GM06990 (cell line): ENCODE data around the gene ANXA11.

ENCODE experiments used
- DNase-seq: peaks from one replicate; pipeline ENCODE4 v3.0.0-alpha.2; 2011; ENCODE audit not compliant: insufficient read length; ENCODE audit errors: extremely low read depth
- H3K27me3 ChIP-seq: replicated peaks from 2 replicates; pipeline ENCODE4 v1.6.0; 2011; ENCODE audit warnings: low read length; ENCODE audit not compliant: control insufficient read depth, insufficient read depth
- H3K36me3 ChIP-seq: 2 replicates; pipeline ENCODE4 v1.5.1; 2011; ENCODE audit warnings: low read length; ENCODE audit not compliant: control insufficient read depth, insufficient read depth
- H3K4me3 ChIP-seq: replicated peaks from 2 replicates; pipeline ENCODE4 v1.5.1; 2011; ENCODE audit warnings: low read depth, mild to moderate bottlenecking, control low read depth, low read length
- TF ChIP-seq, protein P1 (sequence below): IDR thresholded peaks from 2 replicates; pipeline ENCODE4 v1.5.1; 2011; ENCODE audit warnings: low read length, control low read depth, mild to moderate bottlenecking, inconsistent platforms; ENCODE audit not compliant: insufficient read depth, poor library complexity, severe bottlenecking

ANXA11 gene

GRCh38 chr10:80157561-80157960 is 47.8 kb downstream of the ANXA11 start:
- H3K36me3 ChIP-seq = peaks cover 34% of the 10 kb centered on the region
- no peaks in the 10 kb centered on the region for H3K27me3 ChIP-seq
- no peak overlapping the region for H3K4me3 ChIP-seq
- TF ChIP-seq, protein P1, sequence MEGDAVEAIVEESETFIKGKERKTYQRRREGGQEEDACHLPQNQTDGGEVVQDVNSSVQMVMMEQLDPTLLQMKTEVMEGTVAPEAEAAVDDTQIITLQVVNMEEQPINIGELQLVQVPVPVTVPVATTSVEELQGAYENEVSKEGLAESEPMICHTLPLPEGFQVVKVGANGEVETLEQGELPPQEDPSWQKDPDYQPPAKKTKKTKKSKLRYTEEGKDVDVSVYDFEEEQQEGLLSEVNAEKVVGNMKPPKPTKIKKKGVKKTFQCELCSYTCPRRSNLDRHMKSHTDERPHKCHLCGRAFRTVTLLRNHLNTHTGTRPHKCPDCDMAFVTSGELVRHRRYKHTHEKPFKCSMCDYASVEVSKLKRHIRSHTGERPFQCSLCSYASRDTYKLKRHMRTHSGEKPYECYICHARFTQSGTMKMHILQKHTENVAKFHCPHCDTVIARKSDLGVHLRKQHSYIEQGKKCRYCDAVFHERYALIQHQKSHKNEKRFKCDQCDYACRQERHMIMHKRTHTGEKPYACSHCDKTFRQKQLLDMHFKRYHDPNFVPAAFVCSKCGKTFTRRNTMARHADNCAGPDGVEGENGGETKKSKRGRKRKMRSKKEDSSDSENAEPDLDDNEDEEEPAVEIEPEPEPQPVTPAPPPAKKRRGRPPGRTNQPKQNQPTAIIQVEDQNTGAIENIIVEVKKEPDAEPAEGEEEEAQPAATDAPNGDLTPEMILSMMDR = no peak
- no peak for DNase-seq

- no peaks in the 10 kb centered on the region for H3K27me3 ChIP-seq
- H3K4me3 ChIP-seq = no peak overlapping the region
- TF ChIP-seq, protein P1 = no peak
- DNase-seq = no peak
- H3K36me3 ChIP-seq = peaks cover 30% of the 10 kb centered on the region
These were observed 49.1 kb downstream of the ANXA11 start for GRCh38 chr10:80156216-80156615.

DNA sequence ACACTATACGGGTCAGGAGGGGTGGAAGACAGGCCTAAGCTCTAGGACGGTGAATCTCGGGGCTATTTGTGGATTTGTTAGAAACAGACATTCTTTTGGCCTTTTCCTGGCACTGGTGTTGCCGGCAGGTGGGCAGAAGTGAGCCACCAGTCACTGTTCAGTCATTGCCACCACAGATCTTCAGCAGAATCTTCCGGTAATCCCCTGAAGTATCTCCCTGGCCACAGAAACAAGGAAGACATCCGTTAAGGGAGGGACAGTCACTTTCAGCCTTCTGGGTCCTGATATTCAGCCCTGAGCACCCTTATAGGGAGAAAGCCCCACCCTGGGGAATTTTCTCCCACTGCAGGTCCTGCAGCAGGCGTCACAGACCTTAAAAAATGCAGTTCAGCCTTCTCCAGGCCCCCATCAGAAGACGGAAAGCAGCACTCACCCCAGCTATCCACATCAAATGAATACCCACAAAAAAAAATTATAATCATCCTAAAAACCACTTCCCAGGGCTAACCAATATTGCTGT is 49.6 kb downstream of the ANXA11 start:
- peaks cover 29% of the 10 kb centered on the region for H3K36me3 ChIP-seq
- no peak for DNase-seq
- TF ChIP-seq, protein P1 = no peak
- H3K4me3 ChIP-seq = no peak overlapping the region
- H3K27me3 ChIP-seq = no peaks in the 10 kb centered on the region

DNA sequence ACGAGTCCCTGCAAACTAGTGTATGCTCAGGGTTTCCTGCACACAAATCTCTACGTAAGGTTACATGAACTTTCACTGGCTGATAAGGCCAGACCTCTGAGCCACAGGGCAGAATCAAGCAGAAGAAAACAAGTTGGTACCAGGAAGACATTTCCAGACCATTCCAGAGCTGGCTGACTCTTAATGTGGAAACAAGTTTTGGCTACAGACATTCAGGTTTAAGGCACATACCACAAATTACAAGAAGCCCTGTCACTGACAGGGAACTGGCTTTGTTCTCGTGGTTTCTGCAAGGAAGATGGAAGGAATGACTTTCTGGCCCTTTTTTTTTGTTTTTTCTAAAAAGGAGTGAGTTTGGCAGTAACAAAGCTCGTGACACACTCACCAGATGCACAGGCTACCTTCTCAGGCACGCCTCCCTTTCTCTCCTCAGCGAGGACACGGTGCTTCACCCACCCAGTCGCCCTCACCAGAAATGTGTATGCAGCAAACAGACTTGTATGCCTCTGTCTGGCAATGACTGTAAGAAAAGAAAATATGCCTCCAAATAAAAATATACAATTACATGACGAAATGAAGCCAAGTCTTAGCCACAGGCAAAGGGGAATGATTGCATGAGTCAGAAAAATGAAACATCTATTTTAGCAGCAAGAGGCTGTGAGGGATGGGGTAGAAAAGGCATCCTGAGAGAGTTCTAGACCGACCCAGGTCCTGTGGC is 50.2 kb downstream of the ANXA11 start:
- no peak for DNase-seq
- Histone ChIP-seq H3K36me3 (peaks cover 29% of the 10 kb centered on the region), H3K27me3 (no peaks in the 10 kb centered on the region), H3K4me3 (no peak overlapping the region)
- TF ChIP-seq, protein P1 = no peak

DNA sequence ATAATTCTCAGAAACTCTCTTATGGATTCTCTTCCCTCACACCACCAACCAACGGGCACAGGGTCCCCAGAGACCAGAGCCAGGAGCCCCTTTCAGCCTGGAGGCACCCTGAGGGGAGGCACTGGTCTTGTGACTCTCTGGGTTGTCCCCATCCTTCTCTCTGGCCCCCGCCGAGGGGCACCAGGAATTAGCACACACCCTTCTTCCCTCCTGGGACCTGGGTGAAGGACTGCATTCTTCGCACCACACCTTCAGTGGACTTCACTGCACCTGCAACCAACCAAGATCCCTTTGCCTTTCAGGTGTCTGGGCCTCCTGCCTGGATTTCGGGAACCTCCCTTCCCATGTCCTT is 50.7 kb downstream of the ANXA11 start:
- peaks cover 29% of the 10 kb centered on the region for H3K36me3 ChIP-seq

More for the DNA sequence above, 50.7 kb downstream of the ANXA11 start:
- Histone ChIP-seq H3K4me3 (no peak overlapping the region), H3K27me3 (no peaks in the 10 kb centered on the region)
- no peak for DNase-seq
- TF ChIP-seq, protein P1 = no peak
